NCI-H146 (cell line): ENCODE results near the gene EFCAB6.

ENCODE experiments used
- DNase-seq: peaks from one replicate; lab custom pipeline; 2025; lab: John Stamatoyannopoulos, UW

The EFCAB6 gene, protein sequence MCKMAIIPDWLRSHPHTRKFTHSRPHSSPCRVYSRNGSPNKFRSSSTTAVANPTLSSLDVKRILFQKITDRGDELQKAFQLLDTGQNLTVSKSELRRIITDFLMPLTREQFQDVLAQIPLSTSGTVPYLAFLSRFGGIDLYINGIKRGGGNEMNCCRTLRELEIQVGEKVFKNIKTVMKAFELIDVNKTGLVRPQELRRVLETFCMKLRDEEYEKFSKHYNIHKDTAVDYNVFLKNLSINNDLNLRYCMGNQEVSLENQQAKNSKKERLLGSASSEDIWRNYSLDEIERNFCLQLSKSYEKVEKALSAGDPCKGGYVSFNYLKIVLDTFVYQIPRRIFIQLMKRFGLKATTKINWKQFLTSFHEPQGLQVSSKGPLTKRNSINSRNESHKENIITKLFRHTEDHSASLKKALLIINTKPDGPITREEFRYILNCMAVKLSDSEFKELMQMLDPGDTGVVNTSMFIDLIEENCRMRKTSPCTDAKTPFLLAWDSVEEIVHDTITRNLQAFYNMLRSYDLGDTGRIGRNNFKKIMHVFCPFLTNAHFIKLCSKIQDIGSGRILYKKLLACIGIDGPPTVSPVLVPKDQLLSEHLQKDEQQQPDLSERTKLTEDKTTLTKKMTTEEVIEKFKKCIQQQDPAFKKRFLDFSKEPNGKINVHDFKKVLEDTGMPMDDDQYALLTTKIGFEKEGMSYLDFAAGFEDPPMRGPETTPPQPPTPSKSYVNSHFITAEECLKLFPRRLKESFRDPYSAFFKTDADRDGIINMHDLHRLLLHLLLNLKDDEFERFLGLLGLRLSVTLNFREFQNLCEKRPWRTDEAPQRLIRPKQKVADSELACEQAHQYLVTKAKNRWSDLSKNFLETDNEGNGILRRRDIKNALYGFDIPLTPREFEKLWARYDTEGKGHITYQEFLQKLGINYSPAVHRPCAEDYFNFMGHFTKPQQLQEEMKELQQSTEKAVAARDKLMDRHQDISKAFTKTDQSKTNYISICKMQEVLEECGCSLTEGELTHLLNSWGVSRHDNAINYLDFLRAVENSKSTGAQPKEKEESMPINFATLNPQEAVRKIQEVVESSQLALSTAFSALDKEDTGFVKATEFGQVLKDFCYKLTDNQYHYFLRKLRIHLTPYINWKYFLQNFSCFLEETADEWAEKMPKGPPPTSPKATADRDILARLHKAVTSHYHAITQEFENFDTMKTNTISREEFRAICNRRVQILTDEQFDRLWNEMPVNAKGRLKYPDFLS (N-terminal part only)

DNA sequence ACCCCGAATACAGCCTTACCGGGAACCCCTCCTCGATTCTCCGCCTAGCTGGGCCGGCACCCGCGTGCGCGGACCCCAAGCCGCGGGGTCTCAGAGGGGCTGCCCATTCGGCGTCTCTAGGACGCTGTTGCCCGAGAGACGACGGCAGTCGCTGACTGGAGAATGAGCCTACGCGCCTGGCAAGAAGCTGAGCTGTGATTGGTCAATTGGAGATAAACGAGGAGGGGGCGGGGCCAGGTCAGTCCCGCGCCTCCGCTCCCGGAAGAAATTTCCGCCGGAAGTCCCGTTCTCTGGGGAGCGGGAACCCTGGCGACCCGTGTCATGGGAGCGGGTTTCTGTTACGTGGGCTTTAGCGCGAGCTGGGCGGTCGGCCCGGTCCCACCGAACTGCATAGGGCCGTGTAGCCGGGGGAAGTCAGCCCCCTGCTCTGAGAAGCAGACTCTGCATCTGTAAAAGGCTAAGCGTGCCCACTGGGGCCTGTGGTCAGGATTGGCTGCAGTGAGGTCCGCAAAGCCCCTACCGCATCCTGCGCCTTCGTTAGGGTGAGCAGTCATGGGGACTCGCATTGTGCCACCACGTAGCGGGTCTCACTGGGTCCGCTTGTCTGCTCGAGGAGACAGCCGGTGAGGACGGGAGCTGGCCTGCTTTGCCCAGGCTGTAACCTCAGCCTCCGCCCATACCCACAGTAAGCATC lies at the start of gene EFCAB6:
Gene EFCAB6, minus strand, starts transcription at position 157 of the 694 bp plus-strand sequence. CDS start 29,987 bp downstream, outside the sequence.
- DNase-seq = peak; percentile 90

DNA sequence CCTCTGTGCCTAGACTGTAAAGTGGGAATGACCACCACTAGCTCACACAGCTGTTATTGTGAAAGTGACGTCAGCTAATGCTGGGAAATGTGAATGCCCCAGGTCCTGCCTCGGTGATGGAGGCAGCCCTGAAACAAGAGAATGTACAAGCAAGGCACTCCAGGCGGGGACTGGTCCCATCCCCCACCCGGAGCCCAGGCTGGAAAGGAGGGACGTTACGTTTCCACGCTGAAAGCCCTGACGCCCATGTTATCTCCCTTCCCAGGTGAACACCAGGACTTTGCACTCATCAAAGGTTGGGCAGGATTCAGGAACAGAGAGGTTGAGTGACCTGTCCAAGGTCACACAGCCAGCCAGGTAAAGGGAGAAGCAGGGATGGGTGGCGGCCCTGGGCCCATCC lies 49.4 kb upstream of the EFCAB6 start:
- DNase-seq = no peak

DNA sequence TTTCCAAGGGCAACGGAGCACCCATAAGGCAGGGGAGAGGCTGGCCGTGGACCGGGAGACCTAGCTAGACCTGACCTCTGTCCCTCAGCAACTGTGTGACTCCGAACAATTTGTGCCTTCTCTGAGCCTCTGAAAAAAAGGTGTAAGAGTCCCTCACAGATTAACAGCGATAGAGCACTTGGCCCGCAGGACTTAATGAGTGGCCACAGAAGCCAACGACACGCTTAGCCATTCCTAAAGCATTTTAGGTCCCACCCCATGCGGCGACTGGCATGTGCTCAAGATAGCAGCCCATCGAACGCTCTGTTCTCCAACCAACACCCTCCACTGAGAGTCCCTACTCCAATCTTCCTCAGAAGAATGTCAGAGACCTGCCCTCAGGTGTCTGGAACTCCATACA lies 48.7 kb upstream of the EFCAB6 start:
- no peak for DNase-seq

DNA sequence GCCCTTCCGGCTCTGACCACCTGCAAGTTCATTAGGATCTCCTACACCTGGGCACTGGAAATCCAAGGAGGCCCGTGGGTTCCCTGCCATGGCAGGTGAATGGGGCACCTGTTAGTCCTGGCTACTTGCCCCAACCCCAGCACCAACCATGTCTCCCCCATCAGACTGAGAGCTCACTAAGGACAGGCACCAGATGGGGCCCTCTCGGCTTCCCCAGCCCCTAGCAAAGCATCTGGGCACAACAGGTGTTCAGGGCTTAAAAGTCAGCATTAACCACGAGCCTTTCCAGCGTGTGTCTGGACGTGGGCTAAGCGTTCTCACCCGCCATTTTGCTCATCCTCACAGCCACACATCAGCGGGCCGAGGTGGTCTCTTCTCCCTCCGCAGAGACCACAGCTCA lies 48.0 kb upstream of the EFCAB6 start:
- no peak for DNase-seq

DNA sequence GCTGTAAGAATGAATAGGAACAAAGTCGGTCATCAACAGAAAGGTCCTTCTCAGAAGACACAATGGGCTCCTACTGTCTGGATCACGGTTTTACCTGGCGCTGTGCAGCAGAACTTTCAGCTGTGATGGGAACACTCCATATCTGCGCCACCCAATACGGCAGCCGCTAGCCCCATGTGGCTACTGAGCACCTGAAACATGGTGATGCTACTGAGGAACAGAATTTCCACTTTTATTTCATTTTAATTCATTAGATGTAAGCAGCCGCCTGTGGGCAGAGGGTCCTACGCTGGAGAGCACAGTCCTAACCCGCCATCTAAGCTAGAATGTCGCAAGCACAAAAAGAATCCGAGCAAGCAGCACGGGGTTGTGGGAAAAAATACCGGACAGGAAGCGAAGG lies 47.5 kb upstream of the EFCAB6 start:
- no peak for DNase-seq

DNA sequence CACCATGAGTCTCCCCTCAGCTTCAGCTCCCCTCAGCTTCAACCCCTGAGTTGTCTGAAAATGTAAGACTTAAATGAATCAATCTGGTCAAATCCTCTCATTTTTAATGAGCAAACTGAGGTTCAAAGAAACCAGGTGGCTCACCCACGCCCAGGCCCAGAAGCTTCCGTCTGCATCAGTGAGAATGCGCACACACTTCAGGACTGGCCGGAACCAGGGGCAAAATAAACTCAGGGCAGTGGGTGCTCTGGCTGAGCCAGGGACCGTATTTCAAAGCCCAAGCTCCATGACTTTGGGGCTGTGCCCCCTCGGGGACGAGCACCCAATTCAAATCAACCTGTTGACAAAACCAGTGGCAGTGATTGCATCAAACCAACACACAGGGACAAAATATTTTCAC lies 47.1 kb upstream of the EFCAB6 start:
- DNase-seq = no peak

DNA sequence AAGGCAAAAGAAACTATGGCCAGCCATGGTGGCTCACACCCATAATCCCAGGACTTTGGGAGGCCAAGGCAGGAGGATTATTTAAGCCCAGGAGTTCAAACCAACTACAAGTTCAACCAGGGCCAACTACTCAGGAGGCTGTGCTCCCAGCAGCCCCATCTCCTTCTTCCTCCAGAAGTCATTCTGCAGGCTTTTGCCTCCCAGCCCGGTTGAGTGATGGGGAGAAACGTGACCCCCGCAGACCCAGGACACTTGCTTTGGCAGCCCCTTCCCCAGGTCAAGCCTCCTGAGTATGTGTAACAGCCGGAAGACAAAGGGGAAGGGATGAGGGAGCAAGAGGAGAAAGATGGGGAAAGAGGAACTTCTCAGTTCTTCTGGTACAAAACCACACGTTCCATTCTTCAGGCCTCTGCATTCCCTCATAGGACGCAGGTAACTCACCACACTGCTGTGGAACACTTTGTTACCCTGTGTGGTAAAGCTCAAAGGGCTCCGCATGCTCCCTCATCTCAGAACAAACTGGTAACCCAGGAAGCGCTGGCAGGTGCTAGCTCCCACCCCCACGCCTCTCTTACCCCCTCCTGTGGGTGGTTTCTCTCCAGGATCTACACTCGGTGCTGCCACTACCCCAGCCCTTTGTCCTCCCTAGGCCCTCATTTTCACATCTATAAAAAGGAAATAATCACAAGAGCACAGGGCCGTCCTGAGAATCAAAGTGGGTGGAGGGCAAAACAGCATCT lies 46.2 kb upstream of the EFCAB6 start:
- peak; percentile 15 for DNase-seq

DNA sequence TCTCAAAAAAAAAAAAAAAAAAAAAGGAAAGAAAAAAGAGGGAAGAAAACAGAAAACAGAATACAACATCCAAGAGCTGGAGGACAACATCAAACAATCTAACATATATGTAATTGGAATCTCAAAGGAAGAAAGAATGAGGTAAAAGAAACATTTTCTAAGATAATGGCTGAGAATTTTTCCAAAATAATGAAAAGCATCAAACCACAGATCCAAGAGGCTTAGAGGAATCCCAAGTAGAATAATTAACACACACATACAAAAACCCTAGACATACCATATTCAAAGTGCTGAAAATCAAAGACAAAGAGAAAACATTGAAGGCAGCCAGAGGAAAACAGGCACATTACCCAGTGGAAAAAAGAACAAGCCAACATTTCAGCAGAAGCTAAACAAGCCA lies 45.3 kb upstream of the EFCAB6 start:
- no peak for DNase-seq

DNA sequence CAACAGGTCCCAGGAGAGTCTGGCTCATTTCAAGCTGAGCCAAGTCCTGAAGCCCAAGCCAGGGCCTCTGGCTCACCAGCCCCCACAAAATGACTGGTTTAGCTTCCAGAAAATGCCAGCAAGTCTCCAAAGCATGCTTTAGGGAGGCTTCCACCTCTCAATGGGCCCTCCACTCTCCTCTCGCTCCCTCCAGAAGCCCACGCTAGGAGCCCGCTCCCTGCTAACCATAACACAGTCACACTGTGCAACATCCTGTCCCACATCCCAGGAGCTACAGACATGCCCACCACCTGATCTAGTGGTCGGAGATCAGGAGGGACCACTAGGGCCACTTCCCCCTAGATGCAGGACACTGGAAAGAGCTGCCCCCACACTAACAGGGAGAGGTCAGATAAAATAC lies 43.3 kb upstream of the EFCAB6 start:
- DNase-seq = no peak

DNA sequence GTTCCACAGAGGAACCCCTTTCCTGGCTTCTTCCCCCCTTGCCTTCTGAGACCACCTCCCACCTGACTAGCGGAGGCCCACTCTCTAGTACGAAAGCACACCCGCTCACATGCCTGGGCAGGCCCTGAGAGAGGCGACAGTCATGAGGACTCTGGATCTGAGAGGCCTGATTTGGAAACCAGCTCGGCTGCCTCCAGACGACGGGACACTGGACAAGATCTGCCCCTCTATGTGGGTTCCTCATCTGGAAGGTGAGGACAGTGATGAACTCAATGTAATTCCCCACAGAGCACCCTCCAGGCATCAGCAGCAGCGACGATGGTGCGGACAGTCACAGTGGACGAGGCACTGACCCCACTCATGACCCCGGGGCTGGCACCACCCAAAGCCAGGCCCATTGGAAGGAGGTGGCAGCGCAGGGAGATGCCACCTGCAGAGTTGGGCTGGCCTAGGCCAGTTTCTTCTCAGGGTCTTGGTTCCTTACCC lies 42.7 kb upstream of the EFCAB6 start:
- DNase-seq = no peak

DNA sequence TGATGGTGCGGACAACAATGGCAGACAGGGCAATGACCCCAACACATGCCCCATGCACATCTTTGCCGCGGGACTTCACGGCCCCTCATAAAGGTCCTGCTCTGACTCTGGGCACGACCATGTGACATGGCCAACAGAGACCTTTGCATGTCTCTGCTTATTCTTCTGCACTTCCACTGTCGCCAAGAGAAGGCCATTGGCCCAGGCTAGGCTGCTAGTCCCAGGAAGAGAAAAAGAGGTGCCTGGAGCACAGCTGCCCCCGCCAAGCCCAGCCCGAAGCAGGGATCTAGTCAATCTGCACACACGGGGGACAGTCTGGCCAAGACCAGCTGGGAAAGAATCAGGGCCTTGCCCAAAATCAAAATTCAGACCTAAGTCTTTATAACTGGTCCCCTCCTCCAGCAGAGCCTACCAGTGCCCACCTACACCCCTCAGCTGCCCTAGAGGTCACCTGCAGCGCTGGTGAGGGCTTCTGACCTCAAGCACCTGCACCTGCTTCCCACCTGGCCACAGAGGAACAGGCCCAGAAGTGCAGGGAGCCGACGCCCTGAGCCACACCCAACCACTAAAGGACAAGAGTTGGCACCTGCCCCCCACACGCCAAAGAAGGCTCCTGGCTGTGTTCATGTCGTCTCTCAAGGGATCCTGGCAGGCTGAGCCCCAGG lies 42.1 kb upstream of the EFCAB6 start:
- no peak for DNase-seq

DNA sequence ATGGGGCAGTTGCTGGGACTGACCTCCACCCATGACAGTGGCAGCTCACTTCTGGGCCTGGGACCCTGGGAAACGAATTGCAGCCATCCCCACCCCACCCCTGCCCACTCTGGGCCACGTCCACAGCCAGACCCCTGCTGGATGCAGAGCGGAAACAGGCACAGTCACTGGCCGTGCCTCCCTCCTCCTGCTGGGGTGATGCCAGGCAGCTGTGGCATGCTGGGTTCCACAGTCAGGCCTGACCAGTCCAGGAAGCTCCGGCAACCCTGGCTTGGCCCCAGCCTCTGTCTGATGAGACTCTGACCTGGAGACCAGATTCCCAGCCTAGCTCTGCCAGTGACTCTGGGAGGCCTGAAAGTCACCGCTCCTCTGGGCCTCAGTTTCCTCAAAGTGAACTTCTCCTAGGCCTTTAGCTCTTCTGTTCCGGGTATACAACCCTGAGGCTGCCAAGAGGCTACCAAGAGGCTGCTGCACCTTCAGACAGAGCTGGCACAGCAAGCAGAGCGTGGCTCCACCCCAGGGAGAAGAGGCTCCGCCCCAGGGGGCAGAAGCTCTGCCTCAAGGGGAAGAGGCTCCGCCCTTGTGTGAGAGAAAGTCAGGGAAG lies 41.3 kb upstream of the EFCAB6 start:
- DNase-seq = no peak

DNA sequence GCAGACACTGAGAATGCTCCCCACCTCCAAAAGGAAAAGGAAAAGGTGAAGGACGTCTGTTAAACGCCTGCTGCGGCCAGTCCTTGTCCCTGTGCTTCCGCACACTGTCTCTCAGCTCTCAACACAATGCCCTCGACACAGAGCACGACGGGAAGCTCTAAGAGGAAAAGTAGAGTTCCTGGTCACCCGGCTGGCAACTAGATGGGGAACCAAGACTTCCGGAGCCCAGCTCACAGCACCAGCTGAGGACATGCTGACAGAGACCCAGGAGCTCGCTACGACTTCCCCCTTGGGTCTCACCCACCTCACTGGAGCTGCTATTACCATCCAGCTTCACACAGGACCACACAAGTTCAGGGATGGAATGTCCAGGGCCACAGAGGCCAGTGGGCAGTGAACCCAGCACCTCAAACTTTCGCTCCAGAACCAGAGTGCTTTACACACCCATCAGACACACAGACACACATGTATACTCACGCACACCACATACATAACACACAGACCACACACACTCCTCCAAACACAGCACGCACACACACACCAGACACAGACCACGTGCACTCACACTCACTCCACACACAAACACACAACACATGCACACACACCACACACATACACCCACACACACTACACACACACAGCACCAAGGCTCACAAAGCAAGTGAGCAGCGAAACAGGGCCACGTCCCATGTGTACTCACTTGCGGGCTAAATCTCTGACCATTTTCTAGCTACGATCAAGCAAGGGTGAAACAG lies 40.6 kb upstream of the EFCAB6 start:
- no peak for DNase-seq

DNA sequence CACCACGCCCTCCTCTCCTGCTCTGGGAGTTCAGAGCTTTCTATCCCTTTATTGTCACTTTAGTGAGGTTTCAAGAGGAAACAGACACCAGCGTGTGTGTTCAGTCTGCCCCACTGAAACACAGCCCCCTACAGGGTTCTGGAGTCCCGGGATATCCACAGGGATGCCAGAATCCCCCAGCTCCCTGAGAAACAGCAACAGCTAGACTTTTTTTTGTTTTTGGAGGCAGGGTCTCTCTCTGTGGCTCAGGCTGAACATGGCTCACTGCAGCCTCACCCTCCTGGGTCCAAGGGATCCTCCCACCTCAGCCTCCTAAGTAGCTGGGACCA lies 39.8 kb upstream of the EFCAB6 start:
- no peak for DNase-seq

DNA sequence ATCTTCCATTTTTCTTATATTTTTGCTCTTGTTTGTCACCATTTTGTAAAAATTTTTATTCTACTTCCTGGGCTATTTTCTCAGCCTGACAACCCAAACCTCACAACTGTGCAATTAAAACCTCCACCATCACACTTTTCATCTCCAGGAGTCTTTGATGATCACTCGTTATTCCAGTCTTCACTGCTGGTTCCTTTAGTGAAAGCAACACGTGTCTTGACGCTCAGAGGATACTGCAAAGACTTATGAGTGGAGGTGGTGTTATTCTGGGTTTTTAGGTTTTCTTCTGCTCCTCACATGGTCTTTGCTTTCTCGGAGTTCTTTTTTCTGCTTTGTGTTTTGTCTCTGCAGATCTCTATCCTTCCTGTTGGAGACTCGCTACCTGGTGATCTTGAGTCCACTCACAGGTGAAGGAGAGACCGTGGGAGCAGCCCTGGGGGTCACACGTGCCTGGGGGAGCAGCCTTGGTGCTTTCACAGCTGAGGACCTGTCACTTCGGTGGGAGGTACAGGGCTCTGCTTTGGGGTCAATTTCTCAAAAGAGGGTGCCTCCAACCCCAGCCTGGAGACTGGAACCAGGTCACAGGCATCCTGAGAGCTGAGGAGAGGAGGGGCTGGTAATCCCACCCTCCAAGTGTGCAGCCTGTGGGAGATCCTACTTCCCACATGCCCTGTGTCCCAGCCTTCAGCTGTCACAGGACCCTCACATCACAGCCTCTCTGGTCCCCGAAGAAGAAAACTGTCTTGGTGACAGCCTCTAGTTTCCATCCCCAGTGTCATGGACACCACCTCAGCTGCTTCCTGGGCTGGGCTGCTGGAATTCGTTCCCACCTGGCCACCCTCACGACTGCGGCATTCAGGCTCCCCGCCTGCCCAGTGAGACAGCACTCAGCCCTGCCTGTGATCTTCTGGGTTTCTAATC lies 39.2 kb upstream of the EFCAB6 start:
- DNase-seq = no peak

DNA sequence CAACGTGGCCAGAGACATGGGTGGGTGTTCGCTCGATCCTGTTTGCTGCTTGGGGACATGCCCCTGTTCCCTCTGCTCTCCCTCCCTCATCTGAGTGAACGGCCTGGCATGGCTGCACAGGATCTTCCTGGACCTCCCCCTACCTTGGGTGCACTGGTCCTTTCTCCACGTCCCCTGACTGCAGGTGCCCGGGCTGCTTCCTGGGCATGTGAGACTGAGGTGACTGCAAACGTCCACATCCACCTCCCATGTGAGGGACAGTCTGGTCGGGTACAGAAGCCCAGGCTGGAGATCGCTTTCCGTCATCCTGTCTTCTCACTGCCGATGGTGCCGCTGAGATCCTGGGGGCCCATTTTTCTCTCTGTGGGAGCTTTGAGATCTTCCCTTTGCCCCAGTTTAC lies 38.4 kb upstream of the EFCAB6 start:
- no peak for DNase-seq

DNA sequence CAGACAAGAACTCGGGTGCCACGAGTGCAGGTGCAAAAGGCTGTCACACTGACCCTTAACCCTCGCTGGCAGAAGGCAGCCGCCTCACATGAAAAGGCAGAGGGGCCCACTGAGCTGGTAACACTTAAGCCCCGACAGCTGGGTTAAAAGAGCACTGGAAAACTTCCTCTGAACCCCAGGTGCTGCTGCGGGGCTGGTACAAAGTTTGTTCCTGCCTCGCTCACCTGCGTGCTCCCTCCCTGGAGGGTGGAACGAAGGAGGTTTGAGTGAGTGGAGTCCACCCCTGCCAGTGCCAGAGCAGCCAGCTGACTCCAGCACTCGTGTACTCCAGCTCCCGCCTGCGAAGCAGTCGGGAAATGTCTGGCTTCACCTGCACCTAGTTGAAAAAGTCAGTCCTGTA lies 37.6 kb upstream of the EFCAB6 start:
- DNase-seq = no peak
